ENCODE results near the gene ANO1. TPM values are rescaled to one million over a fixed set of nuclear protein-coding genes. Genes with fewer than 3 reads are reported as not detected.

The ANO1 gene
- total and polyA plus RNA-seq, 4 donors = 7.8 to 64.8 (median 32.2) TPM

GRCh38 chr11:70043482-70043881 lies 34.6 kb upstream of the ANO1 start:
- WGBS = 97% methylated on average over 1 of the region's 1 CpG
- TF ChIP-seq CTCF (IDR thresholded peaks at IDR 0.05; ENCODE audit: low read depth, low read length, missing input control) = no peak
- TF ChIP-seq TAF1 (conservative IDR thresholded peaks at IDR 0.05) = no peak
- TF ChIP-seq RAD21 (IDR thresholded peaks at IDR 0.05) = no peak
- no peak for TF ChIP-seq EGR1 (IDR thresholded peaks at IDR 0.05; ENCODE audit: low read depth in 2 of 2)
- TF ChIP-seq RXRA (IDR thresholded peaks at IDR 0.05) = no peak
- no peak for TF ChIP-seq REST (IDR thresholded peaks at IDR 0.05)
- H3K4me1 ChIP-seq (ENCODE audit: control insufficient read depth in 4 of 4, insufficient read depth in 4 of 4, low read length in 3 of 4) = peaks cover 5 to 42% (median 35%) of the 10 kb centered on the region in 4 donors
- H3K27me3 ChIP-seq (ENCODE audit: control insufficient read depth in 4 of 4, insufficient read depth in 4 of 4, low read length in 3 of 4) = no peaks in the 10 kb centered on the region
- no peak overlapping the region for H3K9ac ChIP-seq (ENCODE audit: low read depth in 1 of 2, low read length in 2 of 2)
- no peaks in the 10 kb centered on the region for H3K9me3 ChIP-seq (ENCODE audit: control insufficient read depth in 4 of 4, low read length in 3 of 4)
- DNase-seq (ENCODE audit: low spot score) = no peak
- no peak overlapping the region for H3K4me3 ChIP-seq (ENCODE audit: low read depth in 1 of 3, low read length in 3 of 3)
- H3K36me3 ChIP-seq (ENCODE audit: control insufficient read depth in 4 of 4, insufficient read depth in 3 of 4, low read depth in 1 of 4, low read length in 3 of 4) = no peaks in the 10 kb centered on the region
- no peak overlapping the region for H3K27ac ChIP-seq (ENCODE audit: low read depth in 1 of 2, low read length in 2 of 2)

DNA sequence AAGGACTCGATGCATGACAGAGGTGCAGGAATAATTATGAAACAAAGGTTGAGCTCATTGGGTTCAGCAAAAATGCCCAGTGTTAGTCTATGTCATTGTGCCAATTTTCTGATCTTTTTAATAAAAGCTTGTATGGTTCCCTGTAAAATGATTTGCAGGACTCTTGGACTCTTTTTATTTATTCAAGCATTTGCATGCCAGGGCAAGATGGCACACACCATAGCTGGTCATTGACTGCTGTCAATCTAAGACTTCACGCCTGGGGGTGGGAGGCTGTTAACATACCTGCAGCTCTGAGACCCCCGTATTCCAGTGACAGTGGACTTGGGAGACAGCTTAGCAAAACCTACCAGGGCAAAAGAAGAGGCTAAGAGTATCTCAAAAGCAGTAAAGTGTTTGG lies 32.0 kb upstream of the ANO1 start:
- Histone ChIP-seq H3K4me3 (ENCODE audit: low read depth in 1 of 3, low read length in 3 of 3) (no peak overlapping the region), H3K4me1 (ENCODE audit: control insufficient read depth in 4 of 4, insufficient read depth in 4 of 4, low read length in 3 of 4) (peaks cover 10 to 37% (median 33%) of the 10 kb centered on the region in 4 donors), H3K9me3 (ENCODE audit: control insufficient read depth in 4 of 4, low read length in 3 of 4) (no peaks in the 10 kb centered on the region), H3K9ac (ENCODE audit: low read depth in 1 of 2, low read length in 2 of 2) (no peak overlapping the region), H3K27me3 (ENCODE audit: control insufficient read depth in 4 of 4, insufficient read depth in 4 of 4, low read length in 3 of 4) (no peaks in the 10 kb centered on the region), H3K36me3 (ENCODE audit: control insufficient read depth in 4 of 4, insufficient read depth in 3 of 4, low read depth in 1 of 4, low read length in 3 of 4) (no peaks in the 10 kb centered on the region), H3K27ac (ENCODE audit: low read depth in 1 of 2, low read length in 2 of 2) (no peak overlapping the region)
- TF ChIP-seq REST (IDR thresholded peaks at IDR 0.05) = no peak
- TF ChIP-seq YY1 (IDR thresholded peaks at IDR 0.05) = peak; percentile 55
- peak; percentile 44 to 55 for TF ChIP-seq HNF4A (conservative IDR thresholded peaks at IDR 0.05)
- peak; percentile 9 for DNase-seq (ENCODE audit: low spot score)
- 43% methylated on average over 3 of the region's 3 CpGs for WGBS

Data from liver (tissue), 9 donors.